ENCODE measurements around the gene SLC29A1.
A peak's percentile ranks its signal among the peaks of the same experiment; 100 is the strongest.

SLC29A1 gene

DNA sequence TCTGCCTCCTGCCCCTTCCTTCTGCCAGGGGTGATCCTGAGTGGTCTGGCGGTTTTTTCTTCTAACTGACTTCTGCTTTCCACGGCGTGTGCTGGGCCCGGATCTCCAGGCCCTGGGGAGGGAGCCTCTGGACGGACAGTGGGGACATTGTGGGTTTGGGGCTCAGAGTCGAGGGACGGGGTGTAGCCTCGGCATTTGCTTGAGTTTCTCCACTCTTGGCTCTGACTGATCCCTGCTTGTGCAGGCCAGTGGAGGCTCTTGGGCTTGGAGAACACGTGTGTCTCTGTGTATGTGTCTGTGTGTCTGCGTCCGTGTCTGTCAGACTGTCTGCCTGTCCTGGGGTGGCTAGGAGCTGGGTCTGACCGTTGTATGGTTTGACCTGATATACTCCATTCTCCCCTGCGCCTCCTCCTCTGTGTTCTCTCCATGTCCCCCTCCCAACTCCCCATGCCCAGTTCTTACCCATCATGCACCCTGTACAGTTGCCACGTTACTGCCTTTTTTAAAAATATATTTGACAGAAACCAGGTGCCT, 10.2 kb downstream of the SLC29A1 start:
- peak in 2 of 10 donors; percentile 41 to 74 for DNase-seq
- intact Hi-C loops (cut with DNase I): loop anchor here (1.0 kb wide), 1 partner anchor 61 kb away; no protein-coding TSS in a partner anchor

GRCh38 chr6:44234101-44235025, 11.0 kb downstream of the SLC29A1 start:
- DNase-seq: peak; percentile 70 to 97 (median 82)
- intact Hi-C loops (cut with DNase I): loop anchor here (1.0 to 5.0 kb wide), 2 partner anchors 62 to 137 kb away; no protein-coding TSS in a partner anchor

DNA sequence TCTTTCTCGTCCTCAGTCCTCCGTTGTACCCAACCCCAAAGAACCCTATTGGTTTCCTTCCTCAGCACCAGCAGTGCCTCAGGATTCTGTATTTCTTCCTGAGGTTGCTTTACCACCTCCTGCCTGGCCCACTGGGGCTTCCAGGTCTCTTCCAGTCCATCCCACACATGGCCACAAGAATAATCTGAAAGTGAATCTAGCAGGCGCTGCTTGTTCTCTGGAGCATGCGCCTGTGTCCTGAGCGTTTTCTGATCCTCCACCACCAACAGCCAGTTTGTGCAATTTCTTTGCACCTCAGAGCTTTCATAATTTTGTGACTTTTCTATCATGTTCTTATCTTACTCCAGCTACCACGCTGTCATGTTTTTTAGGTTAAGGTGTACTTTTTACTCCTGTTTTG, 11.9 kb downstream of the SLC29A1 start:
- intact Hi-C loops (cut with DNase I): loop anchor here (5.0 kb wide), 1 partner anchor 138 kb away; no protein-coding TSS in a partner anchor
- peak in 3 of 10 donors; percentile 10 to 46 (median 19) for DNase-seq

DNA sequence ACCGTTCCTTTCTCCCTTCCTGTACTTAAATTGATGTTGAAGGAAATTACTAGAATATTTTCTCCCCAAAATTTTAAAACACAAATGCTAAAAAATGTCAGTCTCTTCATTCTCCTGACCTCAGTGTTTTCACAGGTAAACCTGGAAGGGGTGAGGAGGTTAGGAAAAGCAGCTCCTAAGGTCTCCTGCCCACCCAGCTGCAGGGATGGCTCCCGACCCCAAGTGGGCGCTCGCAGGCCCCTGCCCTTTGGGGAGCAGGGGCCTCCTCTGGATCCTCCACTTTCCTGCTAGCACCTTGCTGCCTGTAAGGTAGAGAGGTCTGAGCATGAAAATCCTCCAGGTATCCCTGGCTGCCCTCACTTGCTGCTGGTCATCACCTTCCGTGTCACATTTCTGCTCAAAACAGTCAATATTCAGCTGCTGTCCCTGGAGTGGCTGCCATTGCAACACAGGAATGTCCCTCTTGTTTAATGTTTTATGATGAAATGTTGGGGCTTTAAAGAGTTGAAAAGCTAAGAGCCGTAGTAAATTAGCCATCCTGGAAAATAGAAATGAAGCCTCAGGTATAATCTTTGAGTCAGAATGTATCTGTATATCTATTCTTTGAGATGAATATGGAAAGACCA, 12.6 kb downstream of the SLC29A1 start:
- DNase-seq: peak in 1 of 10 donors; percentile 12
- intact Hi-C loops (cut with DNase I): loop anchor here (5.0 kb wide), 1 partner anchor 139 kb away; no protein-coding TSS in a partner anchor

- intact Hi-C loops (cut with DNase I): loop anchor here (5.0 kb wide), 1 partner anchor 140 kb away; no protein-coding TSS in a partner anchor
- DNase-seq: peak; percentile 50 to 96 (median 71)
These were observed 13.8 kb downstream of the SLC29A1 start for GRCh38 chr6:44237021-44237812.

DNA sequence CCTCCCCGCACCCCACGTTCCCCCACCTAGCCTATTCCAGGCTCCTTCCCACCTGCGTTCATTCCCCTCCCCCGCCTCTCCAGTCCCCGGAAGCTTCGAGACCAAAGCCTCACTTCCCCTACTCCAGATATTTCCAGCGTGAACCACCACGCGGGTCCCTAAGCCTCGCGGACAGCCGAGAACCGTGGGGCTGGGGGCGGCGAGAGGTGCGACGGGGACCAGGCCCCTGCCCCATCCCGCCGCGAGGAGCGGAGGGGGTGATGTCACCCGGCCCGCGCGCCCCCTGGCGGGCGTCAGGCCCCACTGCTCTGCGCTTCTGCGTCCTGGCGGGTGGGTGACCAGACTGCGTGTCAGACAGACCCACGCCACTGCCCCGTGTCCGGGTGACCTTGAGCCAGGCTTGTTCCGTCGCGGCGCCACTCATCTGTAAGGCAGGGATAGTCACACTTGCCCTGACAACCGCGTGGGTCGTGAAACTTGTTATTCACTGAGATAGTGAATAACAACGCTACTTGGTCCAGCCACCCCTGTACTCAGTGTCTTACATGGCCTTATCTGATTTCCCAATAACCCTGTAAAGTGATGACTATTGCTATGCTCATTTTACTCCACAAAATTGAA, 14.5 kb downstream of the SLC29A1 start:
- DNase-seq: peak; percentile 56 to 97 (median 84)
- intact Hi-C loops (cut with DNase I): loop anchor here (1.0 to 5.0 kb wide), 2 partner anchors 66 to 141 kb away; no protein-coding TSS in a partner anchor

- intact Hi-C loops (cut with DNase I): loop anchor here (1.0 to 5.0 kb wide), 2 partner anchors 67 to 142 kb away; no protein-coding TSS in a partner anchor
- peak in 3 of 10 donors; percentile 48 to 61 (median 58) for DNase-seq
These were observed 15.4 kb downstream of the SLC29A1 start for GRCh38 chr6:44238687-44239350.

GRCh38 chr6:44243345-44243744, 19.9 kb downstream of the SLC29A1 start:
- DNase-seq: peak in 2 of 10 donors; percentile 2 to 11
- intact Hi-C loops (cut with DNase I): no loop called here

DNA sequence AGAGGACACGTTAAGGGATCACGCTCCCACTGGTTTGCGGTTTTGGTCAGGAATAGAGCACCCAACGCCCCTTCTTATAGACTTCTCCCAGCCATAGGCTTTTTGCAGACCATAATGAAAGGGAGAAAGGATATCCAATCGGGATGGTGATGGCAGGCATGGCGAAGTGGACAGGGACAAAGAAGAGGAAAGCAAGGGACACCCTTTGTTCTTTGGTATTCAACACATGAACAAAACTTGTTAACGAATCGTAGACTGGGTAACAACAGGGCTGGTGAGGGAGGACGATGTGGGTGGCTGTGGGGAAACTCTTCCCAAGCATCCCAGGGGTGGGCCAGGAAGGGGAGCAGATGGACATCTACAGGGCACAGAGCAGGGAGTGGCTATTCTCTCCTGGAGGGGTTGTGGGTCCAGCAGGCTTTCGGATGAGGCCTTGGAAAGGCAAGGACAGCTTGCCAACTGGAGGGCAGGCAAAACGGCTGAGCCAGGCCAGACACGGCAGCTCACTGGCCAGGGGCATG, 22.1 kb downstream of the SLC29A1 start:
- intact Hi-C loops (cut with DNase I): no loop called here
- DNase-seq: no peak

GRCh38 chr6:44245912-44246662, 22.7 kb downstream of the SLC29A1 start:
- peak; percentile 70 to 98 (median 80) for DNase-seq

GRCh38 chr6:44246663-44247337, 23.4 kb downstream of the SLC29A1 start, which contains the start of gene HSP90AB1:
HSP90AB1 (plus strand) TSS chr6:44247101; CDS start chr6:44248630, 1,529 bp downstream.
- DNase-seq: peak; percentile 91 to 99 (median 93)
- intact Hi-C loops (cut with DNase I): loop anchor here (1.0 kb wide), 1 partner anchor 11 kb away; the partner anchor contains the start of gene SLC35B2

More at GRCh38 chr6:44245912-44246662, 22.7 kb downstream of the SLC29A1 start:
- intact Hi-C loops (cut with DNase I): no loop called here

- intact Hi-C loops (cut with DNase I): loop anchor here (1.0 kb wide), 1 partner anchor 10 kb away; the partner anchor contains the start of gene SLC35B2
- peak; percentile 44 to 95 (median 66) for DNase-seq
These were observed 24.2 kb downstream of the SLC29A1 start for GRCh38 chr6:44247338-44248302.

GRCh38 chr6:44248579-44248978, 25.2 kb downstream of the SLC29A1 start:
- no peak for DNase-seq
- intact Hi-C loops (cut with DNase I): no loop called here

DNA sequence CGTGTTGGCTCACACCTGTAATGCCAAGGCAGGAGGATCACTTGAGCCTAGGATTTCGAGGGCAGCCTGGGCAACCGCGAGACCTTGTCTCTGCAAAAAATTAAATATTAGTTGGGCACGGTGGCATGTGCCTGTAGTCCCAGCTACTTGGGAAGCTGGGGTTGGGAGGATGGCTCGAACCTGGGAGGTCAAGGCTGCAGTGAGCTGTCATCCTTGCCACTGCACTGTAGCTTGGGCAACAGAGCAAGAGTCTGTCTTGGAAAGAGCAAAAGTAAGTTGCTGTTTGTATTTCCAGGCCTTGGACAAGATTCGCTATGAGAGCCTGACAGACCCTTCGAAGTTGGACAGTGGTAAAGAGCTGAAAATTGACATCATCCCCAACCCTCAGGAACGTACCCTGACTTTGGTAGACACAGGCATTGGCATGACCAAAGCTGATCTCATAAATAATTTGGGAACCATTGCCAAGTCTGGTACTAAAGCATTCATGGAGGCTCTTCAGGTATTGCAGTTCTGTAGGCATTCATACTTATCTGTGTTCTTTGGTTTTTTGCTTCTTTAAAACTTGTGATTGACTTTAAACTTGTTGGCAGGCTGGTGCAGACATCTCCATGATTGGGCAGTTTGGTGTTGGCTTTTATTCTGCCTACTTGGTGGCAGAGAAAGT, 25.8 kb downstream of the SLC29A1 start:
- intact Hi-C loops (cut with DNase I): no loop called here
- peak in 2 of 10 donors; percentile 34 to 62 for DNase-seq

DNA sequence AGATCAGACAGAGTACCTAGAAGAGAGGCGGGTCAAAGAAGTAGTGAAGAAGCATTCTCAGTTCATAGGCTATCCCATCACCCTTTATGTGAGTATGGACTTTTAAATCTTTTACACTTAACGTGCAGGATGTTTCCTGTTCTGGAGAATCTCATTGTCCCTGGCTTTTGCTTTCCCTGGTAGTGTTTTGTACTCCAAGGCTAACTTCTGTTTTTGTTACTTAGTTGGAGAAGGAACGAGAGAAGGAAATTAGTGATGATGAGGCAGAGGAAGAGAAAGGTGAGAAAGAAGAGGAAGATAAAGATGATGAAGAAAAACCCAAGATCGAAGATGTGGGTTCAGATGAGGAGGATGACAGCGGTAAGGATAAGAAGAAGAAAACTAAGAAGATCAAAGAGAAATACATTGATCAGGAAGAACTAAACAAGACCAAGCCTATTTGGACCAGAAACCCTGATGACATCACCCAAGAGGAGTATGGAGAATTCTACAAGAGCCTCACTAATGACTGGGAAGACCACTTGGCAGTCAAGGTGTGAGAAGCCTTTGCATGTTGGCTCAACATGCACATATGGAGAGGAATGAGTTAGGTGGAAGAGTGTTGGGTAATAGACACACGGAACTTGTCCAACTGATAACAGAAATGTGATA, 26.8 kb downstream of the SLC29A1 start:
- intact Hi-C loops (cut with DNase I): no loop called here
- DNase-seq: no peak

Data from posterior cingulate gyrus (tissue), 11 donors.